NOMO-1 (cell line): ENCODE measurements around the gene JPH3.

ENCODE experiments used
- DNase-seq, 2 experiments: peaks; one replicate each; lab custom pipeline; 2025; ENCODE audit not compliant: unreplicated experiment in 2 of 2; lab: John Stamatoyannopoulos, UW

JPH3 gene

GRCh38 chr16:87648698-87649487 is 46.6 kb downstream of the JPH3 start:
- no peak for DNase-seq

GRCh38 chr16:87652386-87652785 is 50.1 kb downstream of the JPH3 start:
- DNase-seq: no peak

- DNase-seq: no peak
These were observed 50.5 kb downstream of the JPH3 start for GRCh38 chr16:87652799-87653198.

GRCh38 chr16:87653234-87653633 is 50.9 kb downstream of the JPH3 start:
- DNase-seq: no peak

- DNase-seq: no peak
These were observed 52.5 kb downstream of the JPH3 start for GRCh38 chr16:87654826-87655225.

GRCh38 chr16:87656328-87656727 is 54.0 kb downstream of the JPH3 start:
- DNase-seq: no peak

- peak in 1 of 2 experiments; percentile 11 for DNase-seq
These were observed 55.4 kb downstream of the JPH3 start for GRCh38 chr16:87657621-87658192.

- DNase-seq: no peak
These were observed 56.4 kb downstream of the JPH3 start for GRCh38 chr16:87658564-87659225.

- peak; percentile 91 to 97 for DNase-seq
These were observed 59.3 kb downstream of the JPH3 start for GRCh38 chr16:87661561-87661960.

GRCh38 chr16:87662254-87663204 is 60.2 kb downstream of the JPH3 start:
- no peak for DNase-seq

- no peak for DNase-seq
These were observed 62.5 kb downstream of the JPH3 start for GRCh38 chr16:87664792-87665191.

- no peak for DNase-seq
These were observed 62.9 kb downstream of the JPH3 start for GRCh38 chr16:87665193-87665592.

- DNase-seq: no peak
These were observed 64.6 kb downstream of the JPH3 start for GRCh38 chr16:87666919-87667318.

- DNase-seq: no peak
These were observed 65.1 kb downstream of the JPH3 start for GRCh38 chr16:87667443-87667842.

GRCh38 chr16:87667946-87668345 is 65.6 kb downstream of the JPH3 start:
- no peak for DNase-seq

GRCh38 chr16:87669672-87670071 is 67.4 kb downstream of the JPH3 start:
- DNase-seq: no peak

GRCh38 chr16:87671221-87671620 is 68.9 kb downstream of the JPH3 start:
- DNase-seq: no peak

GRCh38 chr16:87671715-87672270 is 69.5 kb downstream of the JPH3 start:
- DNase-seq: no peak

GRCh38 chr16:87674419-87674818 is 72.1 kb downstream of the JPH3 start:
- DNase-seq: peak; percentile 27 to 76

GRCh38 chr16:87675111-87675719 is 72.9 kb downstream of the JPH3 start:
- DNase-seq: no peak
